Activated CD8-positive, alpha-beta memory T cell treated with anti-CD3 and anti-CD28 coated beads, Interleukin-2, amount 10 ng/mL, durations not matched to agents 7 days and 5 days (primary cell): ENCODE data around the gene FBXO31. TPM values are rescaled to one million over a fixed set of nuclear protein-coding genes. Genes with fewer than 3 reads are reported as not detected.

Experiments
- ATAC-seq: fragments of 150-1000 bp; cut with Tn5 transposase; one replicate; pipeline ENCODE4 v1.10.0; 2021; ENCODE audit warnings: moderate library complexity
- CTCF ChIA-PET: fragments of 350-600 bp; sonication (Branson Sonifier 250); formaldehyde crosslinking; loops from one replicate; lab custom pipeline; 2021; ENCODE audit warnings: antibody characterized with exemption; lab: Charles Lee
- DNase-seq: peaks from one replicate; pipeline ENCODE4 v3.0.0-alpha.2; 2020
- H3K27ac Mint-ChIP-seq: one replicate; pipeline ENCODE4 v1.8.0; 2021; ENCODE audit warnings: mild to moderate bottlenecking, mixed read lengths
- H3K27me3 Mint-ChIP-seq: one replicate; pipeline ENCODE4 v1.8.0; 2021; ENCODE audit warnings: mixed read lengths
- H3K36me3 Mint-ChIP-seq: one replicate; pipeline ENCODE4 v1.8.0; 2021; ENCODE audit warnings: mild to moderate bottlenecking, mixed read lengths
- H3K4me1 Mint-ChIP-seq: one replicate; pipeline ENCODE4 v1.8.0; 2021; ENCODE audit warnings: mixed read lengths
- H3K4me3 Mint-ChIP-seq: one replicate; pipeline ENCODE4 v1.8.0; 2021; ENCODE audit warnings: mild to moderate bottlenecking, moderate library complexity, mixed read lengths
- H3K9me3 Mint-ChIP-seq: one replicate; pipeline ENCODE4 v1.8.0; 2022; ENCODE audit warnings: low read depth, mixed read lengths
- total RNA-seq, 2 experiments: library from RNA; stranded (reverse); gene quantifications; one replicate each; pipeline ENCODE4 v1.2.3, GENCODE V29; 2021

The FBXO31 gene
- total RNA-seq, 2 experiments from 2014 or later = 38.8 TPM

DNA sequence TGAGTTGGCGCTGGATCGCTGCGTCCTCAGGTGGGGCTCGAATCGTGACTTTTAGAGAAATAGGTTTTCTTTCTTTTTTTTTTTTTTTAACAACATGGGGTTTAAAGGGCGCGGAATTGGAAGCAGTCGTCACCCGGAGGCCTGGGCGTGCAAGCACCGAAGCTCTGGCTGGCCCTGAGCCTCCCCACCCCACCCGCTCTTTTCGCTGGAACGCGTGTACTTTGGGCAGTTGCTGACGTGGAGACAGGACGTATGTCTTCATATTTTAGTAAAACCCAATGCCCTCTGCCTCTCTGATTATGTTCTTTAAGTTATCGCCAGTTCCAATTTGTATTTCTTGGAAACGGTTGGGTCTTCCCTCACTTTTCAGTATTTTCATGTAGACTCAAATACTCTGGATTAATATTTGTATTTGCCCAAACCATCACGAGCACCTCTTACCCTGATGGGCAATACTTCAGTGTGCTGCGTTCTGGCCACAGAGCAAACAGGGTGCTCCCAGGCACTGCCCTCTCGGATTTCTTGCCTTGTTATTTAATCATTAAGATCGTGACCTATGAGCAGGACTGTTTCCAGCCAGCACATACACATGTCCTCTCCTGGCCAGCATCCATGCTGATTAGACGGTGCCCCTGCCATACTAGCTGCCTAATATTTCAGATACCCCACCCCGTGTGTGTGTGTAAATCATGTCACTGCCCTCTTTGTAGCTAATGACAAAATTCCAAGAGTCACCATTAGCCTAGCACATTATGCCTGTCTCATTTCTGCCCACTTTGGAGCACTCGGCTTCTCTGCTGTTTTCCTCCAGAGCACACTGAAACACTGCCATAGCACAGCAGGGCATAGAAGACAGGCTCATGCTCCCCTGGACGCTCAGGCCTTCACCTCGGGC lies 65.6 kb downstream of the FBXO31 start:
- DNase-seq = peak; percentile 71
- H3K27ac Mint-ChIP-seq = peak overlapping the region; percentile 99
- ATAC-seq = peak; percentile 45
- H3K4me1 Mint-ChIP-seq = peaks cover 25% of the 10 kb centered on the region
- H3K27me3 Mint-ChIP-seq = no peaks in the 10 kb centered on the region
- H3K4me3 Mint-ChIP-seq = peak overlapping the region; percentile 95
- no peaks in the 10 kb centered on the region for H3K9me3 Mint-ChIP-seq
- peaks cover 11% of the 10 kb centered on the region for H3K36me3 Mint-ChIP-seq
- CTCF ChIA-PET = interaction anchor here (0.5 to 3.2 kb wide), 14 partner anchors 10 to 1212 kb away, joined by 3 to 15 read pairs (median 3); partner anchors contain the start of gene FBXO31

DNA sequence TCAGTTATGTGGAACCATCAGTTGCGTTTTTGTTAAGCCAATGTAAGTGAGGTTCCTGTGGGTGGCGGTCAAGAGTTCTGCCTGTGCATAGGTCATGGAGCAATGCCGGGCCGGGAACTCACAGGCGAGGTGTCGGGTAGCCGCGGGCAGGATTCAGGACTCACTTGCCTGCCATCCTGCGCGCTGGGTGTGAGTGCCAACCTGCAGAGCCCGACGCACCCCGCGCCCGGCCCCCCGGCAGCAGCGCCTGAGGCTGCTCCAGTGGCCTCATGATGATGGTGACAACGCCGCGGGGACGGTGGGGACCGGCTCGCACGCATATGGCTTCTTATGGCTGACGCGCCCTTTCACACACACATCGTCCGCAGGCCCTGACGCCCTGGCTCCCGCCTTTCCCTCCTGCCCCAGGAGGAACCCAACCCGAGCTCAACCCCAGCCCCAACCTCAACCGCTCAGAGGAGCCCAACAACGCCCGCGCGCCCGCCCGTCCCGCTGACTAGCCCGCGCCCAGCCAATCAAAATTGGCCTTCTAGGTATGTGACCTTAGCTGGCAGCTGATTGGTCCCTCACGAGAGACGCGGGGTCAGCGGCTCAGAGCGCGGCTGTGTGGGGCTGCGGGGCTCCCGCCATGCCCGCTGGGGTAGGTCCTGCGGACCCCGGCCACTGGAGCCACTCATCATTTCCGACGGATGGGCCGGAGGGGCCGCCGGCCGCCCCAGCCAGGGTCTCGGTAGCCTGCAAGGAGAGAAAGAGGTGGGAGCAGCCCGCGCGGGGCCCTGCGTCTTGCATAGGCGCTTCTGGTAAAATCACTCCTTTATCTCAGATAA lies 66.4 kb downstream of the FBXO31 start, which contains the start of gene C16orf95:
C16orf95 (minus strand) TSS at position 470 of the 827 bp plus-strand sequence; CDS start at position 320, 150 bp downstream.
- peak within 1 kb of the TSS; percentile 95 for H3K4me3 Mint-ChIP-seq
- no peaks in the 10 kb centered on the region for H3K9me3 Mint-ChIP-seq
- CTCF ChIA-PET = interaction anchor here (0.6 to 3.2 kb wide), 14 partner anchors 7 to 1212 kb away, joined by 3 to 15 read pairs (median 4); partner anchors contain the start of gene FBXO31

DNA sequence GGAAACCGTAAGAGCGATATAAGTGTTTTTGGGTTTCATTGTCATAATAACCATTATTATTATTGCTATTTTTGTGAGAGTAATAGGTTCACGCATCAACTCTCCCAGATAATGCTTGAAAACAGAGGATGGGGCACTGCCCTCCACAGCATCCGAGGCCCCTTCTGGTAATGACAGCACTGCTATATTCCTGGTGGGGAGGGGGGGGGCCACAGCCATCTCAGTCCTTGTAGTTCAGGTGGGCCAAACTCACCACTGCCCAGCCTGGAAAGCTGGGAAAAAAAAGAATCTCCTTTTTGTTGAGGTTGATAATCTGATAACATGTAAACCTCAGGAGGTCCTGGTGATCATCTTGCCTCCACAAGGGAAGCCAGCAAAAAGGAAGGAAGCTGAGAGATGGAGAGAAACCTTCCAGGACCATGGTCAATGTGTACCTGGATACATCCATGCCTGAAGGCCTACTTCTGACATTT lies 67.1 kb downstream of the FBXO31 start:
- Mint-ChIP-seq H3K27ac (peak overlapping the region; percentile 99), H3K4me3 (peak overlapping the region; percentile 95), H3K4me1 (peaks cover 25% of the 10 kb centered on the region), H3K36me3 (peaks cover 11% of the 10 kb centered on the region), H3K27me3 (no peaks in the 10 kb centered on the region), H3K9me3 (no peaks in the 10 kb centered on the region)
- DNase-seq = no peak
- no peak for ATAC-seq
- CTCF ChIA-PET = interaction anchor here (1.3 to 3.2 kb wide), 4 partner anchors 8 to 78 kb away, joined by 4 to 15 read pairs (median 6); partner anchors contain the start of gene FBXO31

More for the DNA sequence above, 66.4 kb downstream of the FBXO31 start, which contains the start of gene C16orf95:
- Mint-ChIP-seq H3K36me3 (peaks cover 11% of the 10 kb centered on the region), H3K4me1 (peaks cover 25% of the 10 kb centered on the region), H3K27me3 (no peaks in the 10 kb centered on the region), H3K27ac (peak within 1 kb of the TSS; percentile 99)
- DNase-seq (peak; percentile 96), ATAC-seq (peak; percentile 96)

DNA sequence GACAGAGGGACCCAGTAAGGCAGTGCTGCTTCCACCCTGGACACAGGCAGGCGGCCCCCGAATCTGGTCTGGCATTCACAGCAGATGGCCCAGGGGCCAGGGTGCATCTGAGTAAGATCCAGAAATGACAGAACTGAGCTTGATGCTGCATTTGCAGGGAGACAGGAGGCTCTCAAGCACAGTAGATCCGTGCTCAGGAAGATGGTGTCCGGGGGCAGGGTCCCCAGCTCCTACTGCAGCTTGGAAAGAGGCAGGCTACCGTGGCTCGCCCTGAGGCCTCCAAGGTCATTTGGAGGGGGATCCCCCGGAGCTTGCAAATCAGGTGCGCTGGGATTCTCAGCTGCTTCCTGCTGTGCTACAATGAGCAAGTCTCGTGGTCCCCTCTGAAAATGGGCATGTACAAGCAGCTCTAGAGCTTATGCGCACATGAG lies 68.6 kb downstream of the FBXO31 start:
- Mint-ChIP-seq H3K27me3 (no peaks in the 10 kb centered on the region), H3K4me3 (no peak overlapping the region)

DNA sequence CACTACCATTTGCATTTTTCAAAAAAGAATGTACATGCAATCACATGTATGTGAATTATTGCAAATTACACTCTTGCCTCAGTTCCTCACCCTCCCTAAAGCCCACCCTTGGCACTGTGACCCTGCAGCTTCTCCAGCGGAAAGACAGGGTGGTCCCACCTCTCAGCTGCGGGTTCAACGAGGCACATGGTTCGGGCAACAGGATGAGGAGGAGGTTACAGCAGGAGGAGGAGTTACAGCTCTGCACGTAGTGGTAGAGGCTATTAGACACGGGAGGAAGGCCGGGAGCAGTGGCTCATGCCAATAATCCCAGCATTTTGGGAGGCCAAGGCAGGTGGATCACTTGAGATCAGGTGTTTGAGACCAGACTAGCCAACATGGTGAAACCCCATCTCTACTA lies 71.6 kb downstream of the FBXO31 start:
- no peak for ATAC-seq
- CTCF ChIA-PET = no interaction called here
- Mint-ChIP-seq H3K4me3 (no peak overlapping the region), H3K4me1 (peaks cover 24% of the 10 kb centered on the region), H3K27ac (no peak overlapping the region), H3K9me3 (peaks cover 3% of the 10 kb centered on the region), H3K27me3 (no peaks in the 10 kb centered on the region), H3K36me3 (peaks cover 11% of the 10 kb centered on the region)
- no peak for DNase-seq

More for the DNA sequence above, 68.6 kb downstream of the FBXO31 start:
- Mint-ChIP-seq H3K36me3 (peaks cover 11% of the 10 kb centered on the region), H3K27ac (no peak overlapping the region), H3K4me1 (peaks cover 28% of the 10 kb centered on the region), H3K9me3 (no peaks in the 10 kb centered on the region)
- DNase-seq (no peak), ATAC-seq (no peak)
- CTCF ChIA-PET = interaction anchor here (1.7 kb wide), 1 partner anchor 10 kb away, joined by 5 read pairs; no protein-coding TSS in a partner anchor

DNA sequence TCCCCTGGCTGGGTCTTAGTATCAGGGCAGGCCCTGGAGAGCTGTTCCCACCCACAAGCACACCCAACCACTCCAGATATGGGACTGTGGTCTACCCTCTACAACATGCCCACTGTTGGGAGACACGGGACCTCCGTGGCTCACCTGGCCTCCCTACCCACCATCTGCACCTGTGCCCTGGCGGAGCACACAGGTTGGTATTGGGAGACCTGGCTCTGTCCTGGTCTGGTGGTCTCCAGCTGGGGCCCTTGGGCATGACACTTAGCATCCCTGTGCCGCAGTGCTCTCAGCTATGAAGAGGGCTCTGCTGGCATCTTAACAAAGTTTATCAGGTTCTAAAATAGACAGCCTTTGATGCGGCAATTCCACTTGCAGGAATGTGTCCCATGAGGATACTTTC lies 72.2 kb downstream of the FBXO31 start:
- no peaks in the 10 kb centered on the region for H3K27me3 Mint-ChIP-seq
- no peak overlapping the region for H3K27ac Mint-ChIP-seq
- no peak overlapping the region for H3K4me3 Mint-ChIP-seq

DNA sequence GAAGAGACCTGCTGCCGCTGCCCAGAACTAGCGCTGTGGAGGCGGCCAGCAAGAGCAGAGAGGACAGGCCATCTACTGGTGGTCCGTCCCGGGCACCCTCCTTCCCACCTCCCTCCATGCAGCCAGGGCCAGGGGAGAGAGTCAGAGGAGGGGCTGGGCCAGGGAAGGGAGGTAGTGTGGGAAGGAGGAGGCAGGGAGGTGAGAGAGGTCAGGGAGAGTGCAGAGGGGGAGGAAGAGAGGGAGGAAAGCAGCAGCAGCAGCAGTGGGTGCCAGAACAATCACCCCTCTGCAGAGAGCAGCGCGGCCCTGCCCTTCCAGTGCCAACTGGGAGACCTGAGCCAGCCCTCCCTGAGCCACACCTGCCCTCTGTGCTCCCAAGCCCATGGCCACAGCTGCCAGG lies 73.0 kb downstream of the FBXO31 start:
- DNase-seq (no peak), ATAC-seq (no peak)
- peaks cover 3% of the 10 kb centered on the region for H3K9me3 Mint-ChIP-seq
- H3K36me3 Mint-ChIP-seq = peaks cover 14% of the 10 kb centered on the region
- H3K4me1 Mint-ChIP-seq = peaks cover 16% of the 10 kb centered on the region
- no peaks in the 10 kb centered on the region for H3K27me3 Mint-ChIP-seq
- H3K27ac Mint-ChIP-seq = no peak overlapping the region
- no peak overlapping the region for H3K4me3 Mint-ChIP-seq
- CTCF ChIA-PET = no interaction called here

More for the DNA sequence above, 72.2 kb downstream of the FBXO31 start:
- DNase-seq = no peak
- Mint-ChIP-seq H3K9me3 (peaks cover 3% of the 10 kb centered on the region), H3K4me1 (peaks cover 20% of the 10 kb centered on the region), H3K36me3 (peaks cover 14% of the 10 kb centered on the region)
- CTCF ChIA-PET = no interaction called here
- ATAC-seq = no peak

DNA sequence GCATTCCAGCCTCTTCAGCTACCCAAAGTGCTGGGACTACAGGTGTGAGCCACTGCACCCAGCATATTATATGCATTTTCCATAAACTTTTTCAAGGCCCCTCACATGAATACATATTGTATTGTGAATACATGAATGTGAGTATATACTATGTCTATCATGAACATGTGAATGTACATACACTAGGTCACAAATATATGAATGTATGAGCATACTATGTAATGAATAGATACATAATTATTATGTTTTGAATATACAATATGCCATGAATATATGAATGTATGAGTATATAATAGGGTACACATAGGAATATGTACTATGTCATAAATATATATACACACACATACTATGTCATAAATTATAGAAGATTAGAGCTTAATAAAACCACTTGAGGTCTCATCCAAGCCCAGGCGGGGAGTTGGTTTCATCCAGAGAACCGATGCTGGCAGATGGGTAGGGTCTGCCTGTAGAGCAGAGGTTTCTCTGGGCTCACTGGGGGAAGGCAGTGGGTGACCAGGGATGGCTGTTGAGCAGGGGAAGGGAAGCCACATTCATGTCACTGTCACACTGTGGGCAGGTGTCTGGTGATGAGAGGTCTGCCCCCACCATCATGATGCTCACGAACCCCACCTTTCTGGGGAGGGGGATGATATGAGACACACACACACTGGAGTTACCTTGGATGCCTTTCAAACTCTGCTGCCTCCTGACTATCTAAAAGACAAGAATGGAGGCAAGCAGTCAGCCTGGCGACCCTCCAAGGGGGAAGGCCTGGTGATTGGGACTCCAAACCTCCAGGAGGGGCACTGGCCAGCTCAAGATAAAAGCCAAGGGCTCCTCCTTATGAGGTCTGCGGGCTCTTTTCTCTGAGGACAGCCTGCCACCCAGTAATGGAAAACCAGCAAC lies 73.7 kb downstream of the FBXO31 start:
- DNase-seq = no peak
- Mint-ChIP-seq H3K4me3 (no peak overlapping the region), H3K27ac (peak overlapping the region; percentile 46), H3K36me3 (peaks cover 14% of the 10 kb centered on the region), H3K27me3 (no peaks in the 10 kb centered on the region), H3K4me1 (peaks cover 15% of the 10 kb centered on the region), H3K9me3 (peaks cover 3% of the 10 kb centered on the region)
- ATAC-seq = no peak
- CTCF ChIA-PET = no interaction called here

DNA sequence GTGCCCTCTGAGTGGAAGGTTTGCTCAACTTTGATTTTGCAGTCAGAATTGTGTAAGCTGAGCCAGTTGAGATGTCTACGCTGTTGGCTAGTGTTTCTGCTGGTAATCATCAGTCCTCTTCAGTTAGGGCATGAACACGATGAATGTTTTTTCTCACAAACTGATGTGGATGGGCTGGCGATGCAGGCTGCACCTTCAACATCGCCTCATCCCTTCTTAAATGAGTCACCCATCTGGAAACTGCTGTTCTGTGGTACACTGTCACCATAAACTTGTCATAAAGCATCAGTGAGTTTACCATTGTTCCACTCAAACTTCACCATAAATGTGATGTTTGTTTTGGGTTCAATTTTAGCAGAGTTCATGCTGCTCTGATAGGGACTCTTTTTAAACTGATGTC lies 74.8 kb downstream of the FBXO31 start:
- H3K36me3 Mint-ChIP-seq = peaks cover 14% of the 10 kb centered on the region
- DNase-seq = peak; percentile 72
- no peak overlapping the region for H3K4me3 Mint-ChIP-seq
- peaks cover 23% of the 10 kb centered on the region for H3K4me1 Mint-ChIP-seq
- ATAC-seq = peak; percentile 90
- H3K27me3 Mint-ChIP-seq = no peaks in the 10 kb centered on the region
- peaks cover 3% of the 10 kb centered on the region for H3K9me3 Mint-ChIP-seq
- peak overlapping the region; percentile 63 for H3K27ac Mint-ChIP-seq
- CTCF ChIA-PET = no interaction called here

DNA sequence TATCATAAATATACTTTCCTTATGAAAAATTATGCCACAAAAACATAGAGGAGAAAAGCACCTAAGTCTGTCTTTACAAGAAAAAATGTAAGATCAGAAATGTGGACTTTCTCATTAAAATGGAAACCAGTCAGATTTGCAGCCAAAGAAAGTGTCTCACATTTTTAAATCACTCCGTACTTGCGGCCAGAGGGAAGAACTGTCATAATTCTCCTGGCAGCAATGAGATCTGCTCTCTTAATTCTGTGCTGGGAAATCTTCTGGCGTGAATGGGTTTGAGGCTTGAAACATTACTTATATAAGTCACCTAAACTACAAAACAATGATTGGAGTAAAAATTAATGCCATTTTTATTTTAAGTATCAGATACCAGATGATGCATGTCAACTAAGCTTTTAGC lies 77.1 kb downstream of the FBXO31 start:
- no peak for ATAC-seq
- peaks cover 3% of the 10 kb centered on the region for H3K9me3 Mint-ChIP-seq
- no peak overlapping the region for H3K4me3 Mint-ChIP-seq
- peaks cover 37% of the 10 kb centered on the region for H3K4me1 Mint-ChIP-seq
- H3K27me3 Mint-ChIP-seq = no peaks in the 10 kb centered on the region
- no peak for DNase-seq
- no peak overlapping the region for H3K27ac Mint-ChIP-seq
- H3K36me3 Mint-ChIP-seq = peaks cover 17% of the 10 kb centered on the region
- CTCF ChIA-PET = interaction anchor here (1.5 kb wide), 1 partner anchor 9 kb away, joined by 3 read pairs; no protein-coding TSS in a partner anchor

DNA sequence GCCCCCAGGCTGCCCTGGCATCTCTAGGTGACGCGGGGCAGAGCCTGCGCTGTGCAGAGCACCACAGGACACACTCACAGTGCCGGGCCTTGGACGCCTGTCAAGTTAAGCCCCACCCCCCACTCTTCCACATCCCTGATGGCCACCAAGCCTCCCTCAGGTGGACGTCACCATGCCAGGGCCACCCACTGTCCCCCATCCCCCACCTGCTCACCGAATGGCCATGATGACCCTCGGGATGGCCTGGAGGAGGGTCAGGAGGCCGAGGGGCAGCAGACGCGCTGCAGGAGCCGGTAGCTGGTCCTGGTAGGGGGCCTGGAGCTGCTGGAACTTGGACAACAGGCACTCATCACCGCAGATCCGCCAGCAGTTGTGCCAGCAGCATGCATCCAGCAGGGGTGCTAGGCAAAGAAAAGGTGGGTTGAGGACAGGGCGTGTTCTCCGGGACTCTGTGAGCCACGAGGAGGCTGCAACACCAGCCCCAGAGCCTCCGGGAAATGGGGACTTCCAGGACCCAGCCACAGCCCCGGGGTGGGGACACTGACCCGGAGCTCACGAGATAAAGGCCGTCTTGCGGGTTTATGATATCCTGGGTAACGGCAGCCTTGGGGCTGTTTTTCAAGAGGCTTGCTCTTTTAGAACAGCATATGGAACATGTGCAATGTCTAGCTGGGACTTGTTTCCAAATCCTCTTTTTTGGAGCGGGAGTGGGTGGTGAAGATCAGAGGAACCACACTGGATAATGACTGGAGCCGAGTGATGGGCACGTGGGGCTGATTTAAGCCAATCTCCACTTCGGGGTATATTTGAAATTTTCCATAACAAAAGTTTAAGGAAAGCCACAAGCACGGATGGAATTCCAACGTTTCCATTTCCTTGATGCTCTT lies 77.8 kb downstream of the FBXO31 start:
- CTCF ChIA-PET = interaction anchor here (1.0 to 1.5 kb wide), 2 partner anchors 8 to 12 kb away, joined by 3 read pairs; partner anchors contain the start of gene C16orf95
- Mint-ChIP-seq H3K27me3 (no peaks in the 10 kb centered on the region), H3K4me1 (peaks cover 37% of the 10 kb centered on the region), H3K4me3 (no peak overlapping the region), H3K9me3 (peaks cover 3% of the 10 kb centered on the region), H3K36me3 (peaks cover 17% of the 10 kb centered on the region), H3K27ac (no peak overlapping the region)
- DNase-seq = no peak
- ATAC-seq = no peak
